HL-60 (cell line): ENCODE results near the gene CSF1R.
A peak's percentile ranks its signal among the peaks of the same experiment; 100 is the strongest.

Experiments used
- DNase-seq, 2 experiments: peaks; one replicate each; pipeline ENCODE4 v3.0.0-alpha.2; 2010 to 2020; ENCODE audit warnings: low read depth in 1 of 2, low spot score in 1 of 2
- H3K27ac ChIP-seq: fragments of 250-450 bp; sonication (Bioruptor Pico); replicated peaks from 2 replicates; pipeline ENCODE4 v1.5.1; 2020; ENCODE audit warnings: mild to moderate bottlenecking, moderate library complexity
- H3K27me3 ChIP-seq: fragments of 250-450 bp; sonication (Bioruptor Pico); 2 replicates; pipeline ENCODE4 v1.5.1; 2021; ENCODE audit warnings: mild to moderate bottlenecking, moderate library complexity; ENCODE audit not compliant: insufficient read depth, poor library complexity, severe bottlenecking
- H3K4me3 ChIP-seq: replicated peaks from 2 replicates; pipeline ENCODE4 v1.5.1; 2011; ENCODE audit warnings: mild to moderate bottlenecking, control low read depth, low read length; ENCODE audit not compliant: insufficient read depth
- CTCF ChIP-seq: IDR thresholded peaks from one replicate; pipeline ENCODE4 v1.5.1; 2011; ENCODE audit warnings: low read length, control low read depth, inconsistent platforms; ENCODE audit not compliant: insufficient read depth
- GABPA ChIP-seq: IDR thresholded peaks from 2 replicates; pipeline ENCODE4 v1.6.1; 2012; ENCODE audit warnings: low read depth
- POLR2AphosphoS5 ChIP-seq: IDR thresholded peaks from 2 replicates; pipeline ENCODE4 v1.6.1; 2012; ENCODE audit warnings: low read depth
- REST ChIP-seq: IDR thresholded peaks from 2 replicates; pipeline ENCODE4 v1.6.1; 2012; ENCODE audit warnings: low read depth; ENCODE audit not compliant: insufficient replicate concordance
- SPI1 ChIP-seq: IDR thresholded peaks from 2 replicates; pipeline ENCODE4 v1.6.1; 2012; ENCODE audit warnings: low read depth, mild to moderate bottlenecking, borderline replicate concordance

CSF1R gene

GRCh38 chr5:150131978-150132694, 45.8 kb upstream of the CSF1R start:
- DNase-seq: peak in 1 of 2 experiments; percentile 69
- no peak for TF ChIP-seq GABPA
- TF ChIP-seq SPI1: peak; percentile 67

GRCh38 chr5:150131461-150131860, 45.1 kb upstream of the CSF1R start:
- Histone ChIP-seq H3K27me3 (no peaks in the 10 kb centered on the region), H3K4me3 (no peak overlapping the region), H3K27ac (no peak overlapping the region)
- TF ChIP-seq REST (no peak), CTCF (no peak), POLR2AphosphoS5 (no peak), SPI1 (no peak), GABPA (no peak)
- DNase-seq: no peak

More at GRCh38 chr5:150131978-150132694, 45.8 kb upstream of the CSF1R start:
- H3K27me3 ChIP-seq: no peaks in the 10 kb centered on the region
- H3K4me3 ChIP-seq: no peak overlapping the region
- H3K27ac ChIP-seq: no peak overlapping the region

GRCh38 chr5:150130493-150130922, 44.2 kb upstream of the CSF1R start:
- DNase-seq: no peak
- Histone ChIP-seq H3K27me3 (no peaks in the 10 kb centered on the region), H3K4me3 (no peak overlapping the region), H3K27ac (no peak overlapping the region)
- no peak for TF ChIP-seq REST
- no peak for TF ChIP-seq POLR2AphosphoS5
- TF ChIP-seq SPI1: no peak
- no peak for TF ChIP-seq GABPA
- no peak for TF ChIP-seq CTCF

GRCh38 chr5:150129813-150130492, 43.6 kb upstream of the CSF1R start:
- Histone ChIP-seq H3K27me3 (no peaks in the 10 kb centered on the region), H3K4me3 (no peak overlapping the region), H3K27ac (no peak overlapping the region)
- DNase-seq: peak; percentile 65 to 70
- TF ChIP-seq CTCF (peak; percentile 96), POLR2AphosphoS5 (no peak), REST (no peak), GABPA (no peak), SPI1 (no peak)
